Mucosa of rectum (tissue), 2 donors: ENCODE measurements around the gene NEIL3.

ENCODE experiments used
- H3K27ac ChIP-seq, 2 donors: one replicate each; pipeline ENCODE4 v1.7.0; 2013; ENCODE audit warnings: inconsistent platforms in 2 of 2, low read depth in 2 of 2, low read length in 2 of 2
- H3K27me3 ChIP-seq, 2 donors: one replicate each; pipeline ENCODE4 v1.7.0; 2013; ENCODE audit warnings: low read length in 2 of 2; ENCODE audit not compliant: control insufficient read depth in 2 of 2, insufficient read depth in 2 of 2
- H3K36me3 ChIP-seq, 2 donors: one replicate each; pipeline ENCODE4 v1.7.0; 2013; ENCODE audit warnings: low read length in 2 of 2; ENCODE audit not compliant: control insufficient read depth in 2 of 2, insufficient read depth in 2 of 2
- H3K4me1 ChIP-seq, 2 donors: one replicate each; pipeline ENCODE4 v1.7.0; 2013; ENCODE audit warnings: low read length in 2 of 2, mild to moderate bottlenecking in 1 of 2; ENCODE audit not compliant: control insufficient read depth in 2 of 2, insufficient read depth in 2 of 2
- H3K4me3 ChIP-seq, 2 donors: one replicate each; pipeline ENCODE4 v1.7.0; 2013; ENCODE audit warnings: low read length in 2 of 2
- H3K9ac ChIP-seq, 2 donors: one replicate each; pipeline ENCODE4 v1.7.0; 2013; ENCODE audit warnings: low read length in 2 of 2, low read depth in 1 of 2, mild to moderate bottlenecking in 1 of 2
- H3K9me3 ChIP-seq, 2 donors: one replicate each; pipeline ENCODE4 v1.7.0; 2013; ENCODE audit warnings: low read length in 2 of 2; ENCODE audit not compliant: control insufficient read depth in 2 of 2
- donor health status: healthy.
- donor health status: Normal muscosa, but diverticular disease.

Gene NEIL3

DNA sequence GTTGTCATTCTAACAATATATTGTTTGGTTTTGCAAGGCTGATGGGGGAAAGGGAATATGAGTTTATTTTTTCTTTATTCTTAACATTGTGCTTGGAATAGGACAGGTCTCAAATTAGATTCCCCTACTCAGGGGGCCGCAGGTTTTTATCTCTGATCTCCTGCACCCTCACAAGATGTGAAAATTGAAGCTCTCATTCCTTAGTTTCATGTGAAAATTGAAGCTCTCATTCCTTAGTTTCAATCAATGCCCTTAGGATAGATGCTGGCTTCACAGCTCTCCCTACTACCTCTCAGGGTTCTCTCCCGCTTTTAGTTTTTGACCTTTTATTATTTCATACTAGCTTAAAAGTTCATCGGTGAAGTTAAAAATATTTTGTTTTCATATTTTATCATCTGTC lies 12.0 kb downstream of the NEIL3 start:
- Histone ChIP-seq H3K9me3 (no peaks in the 10 kb centered on the region), H3K27ac (no peak overlapping the region), H3K36me3 (no peaks in the 10 kb centered on the region), H3K27me3 (no peaks in the 10 kb centered on the region), H3K4me3 (no peak overlapping the region), H3K9ac (no peak overlapping the region), H3K4me1 (no peaks in the 10 kb centered on the region)

- Histone ChIP-seq H3K9me3 (no peaks in the 10 kb centered on the region), H3K27me3 (no peaks in the 10 kb centered on the region), H3K4me3 (no peak overlapping the region), H3K9ac (no peak overlapping the region), H3K27ac (no peak overlapping the region), H3K4me1 (no peaks in the 10 kb centered on the region), H3K36me3 (no peaks in the 10 kb centered on the region)
Measured at GRCh38 chr4:177322266-177322665, 12.6 kb downstream of the NEIL3 start.

DNA sequence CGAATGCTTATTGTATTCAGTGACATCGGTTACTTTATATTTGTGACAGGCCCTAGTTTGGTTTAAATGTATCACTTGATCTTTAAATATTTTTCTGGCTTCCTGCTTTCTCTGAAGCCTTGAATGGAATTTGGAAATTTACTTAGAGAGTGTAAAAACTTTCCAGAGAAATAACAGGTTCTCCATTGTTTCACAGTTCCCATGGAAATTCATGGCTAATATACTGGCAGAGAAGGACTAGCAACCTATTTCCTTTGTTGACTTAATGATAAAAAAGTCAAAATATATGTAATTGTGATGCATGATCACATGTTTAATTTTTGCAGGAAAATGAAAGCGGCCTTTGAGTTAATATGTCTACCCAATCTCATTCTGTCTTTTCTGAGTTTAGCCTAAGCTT lies 13.2 kb downstream of the NEIL3 start:
- Histone ChIP-seq H3K9ac (no peak overlapping the region), H3K4me3 (no peak overlapping the region), H3K27ac (no peak overlapping the region), H3K27me3 (no peaks in the 10 kb centered on the region), H3K9me3 (no peaks in the 10 kb centered on the region), H3K36me3 (no peaks in the 10 kb centered on the region), H3K4me1 (no peaks in the 10 kb centered on the region)

- no peak overlapping the region for H3K27ac ChIP-seq
- no peaks in the 10 kb centered on the region for H3K4me1 ChIP-seq
- no peak overlapping the region for H3K9ac ChIP-seq
- H3K36me3 ChIP-seq = no peaks in the 10 kb centered on the region
- H3K27me3 ChIP-seq = no peaks in the 10 kb centered on the region
- no peaks in the 10 kb centered on the region for H3K9me3 ChIP-seq
- H3K4me3 ChIP-seq = no peak overlapping the region
Measured at GRCh38 chr4:177323416-177323815, 13.7 kb downstream of the NEIL3 start.

- Histone ChIP-seq H3K9me3 (peaks cover 0 to 2% of the 10 kb centered on the region in 2 donors), H3K27me3 (no peaks in the 10 kb centered on the region), H3K36me3 (peaks cover 0 to 2% of the 10 kb centered on the region in 2 donors), H3K27ac (no peak overlapping the region), H3K9ac (no peak overlapping the region), H3K4me3 (no peak overlapping the region), H3K4me1 (no peaks in the 10 kb centered on the region)
Measured at GRCh38 chr4:177332119-177332518, 22.4 kb downstream of the NEIL3 start.

DNA sequence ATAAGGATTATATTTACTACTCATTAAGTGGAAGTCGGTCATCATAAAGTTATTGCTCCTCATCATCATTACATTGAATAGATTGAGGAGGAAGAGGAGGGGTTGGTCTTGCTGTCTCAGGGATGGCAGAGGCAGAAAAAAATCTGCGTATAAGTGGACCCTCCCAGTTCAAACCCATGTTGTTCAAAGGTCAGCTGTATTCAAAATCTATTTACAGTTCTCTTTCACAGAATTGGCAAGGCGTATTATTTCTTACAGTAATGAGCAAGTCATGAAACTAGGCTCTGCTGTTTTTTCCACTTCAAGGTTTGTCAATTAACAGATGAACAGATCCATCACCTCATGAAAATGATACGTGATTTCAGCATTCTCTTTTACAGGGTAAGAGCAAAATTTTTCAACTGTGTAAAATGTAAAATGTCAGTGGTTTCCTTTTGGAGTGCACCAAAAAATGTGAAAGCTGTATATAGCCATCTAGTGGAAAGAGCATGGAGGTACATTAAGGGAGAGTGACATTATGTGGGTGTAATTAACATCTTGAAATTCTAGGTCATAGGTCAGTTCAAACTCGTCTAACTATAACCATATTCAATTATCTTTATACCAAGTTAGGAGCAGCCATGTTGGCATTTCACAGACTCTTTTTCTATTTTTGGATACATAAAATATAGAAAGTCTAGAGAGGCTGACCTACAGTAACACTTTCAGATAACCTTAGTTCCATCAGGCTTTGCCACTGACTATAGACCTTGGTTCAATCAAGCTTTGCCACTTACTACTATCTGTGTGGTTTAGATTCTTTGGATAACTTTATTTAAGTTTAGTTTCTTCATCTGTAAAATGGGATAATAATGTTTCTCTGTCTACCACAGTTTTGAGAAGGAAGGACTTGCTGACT lies 30.1 kb downstream of the NEIL3 start:
- Histone ChIP-seq H3K9ac (no peak overlapping the region), H3K27ac (no peak overlapping the region), H3K4me1 (no peaks in the 10 kb centered on the region), H3K36me3 (peaks cover 0 to 2% of the 10 kb centered on the region in 2 donors), H3K4me3 (no peak overlapping the region), H3K9me3 (no peaks in the 10 kb centered on the region), H3K27me3 (no peaks in the 10 kb centered on the region)

GRCh38 chr4:177348348-177348747 lies 38.7 kb downstream of the NEIL3 start:
- H3K4me1 ChIP-seq = no peaks in the 10 kb centered on the region
- no peak overlapping the region for H3K9ac ChIP-seq
- no peaks in the 10 kb centered on the region for H3K9me3 ChIP-seq
- H3K4me3 ChIP-seq = no peak overlapping the region
- no peaks in the 10 kb centered on the region for H3K36me3 ChIP-seq
- H3K27ac ChIP-seq = no peak overlapping the region
- H3K27me3 ChIP-seq = no peaks in the 10 kb centered on the region

GRCh38 chr4:177349191-177349590 lies 39.5 kb downstream of the NEIL3 start:
- Histone ChIP-seq H3K27me3 (no peaks in the 10 kb centered on the region), H3K9me3 (no peaks in the 10 kb centered on the region), H3K27ac (no peak overlapping the region), H3K4me1 (no peaks in the 10 kb centered on the region), H3K9ac (no peak overlapping the region), H3K4me3 (no peak overlapping the region), H3K36me3 (no peaks in the 10 kb centered on the region)

DNA sequence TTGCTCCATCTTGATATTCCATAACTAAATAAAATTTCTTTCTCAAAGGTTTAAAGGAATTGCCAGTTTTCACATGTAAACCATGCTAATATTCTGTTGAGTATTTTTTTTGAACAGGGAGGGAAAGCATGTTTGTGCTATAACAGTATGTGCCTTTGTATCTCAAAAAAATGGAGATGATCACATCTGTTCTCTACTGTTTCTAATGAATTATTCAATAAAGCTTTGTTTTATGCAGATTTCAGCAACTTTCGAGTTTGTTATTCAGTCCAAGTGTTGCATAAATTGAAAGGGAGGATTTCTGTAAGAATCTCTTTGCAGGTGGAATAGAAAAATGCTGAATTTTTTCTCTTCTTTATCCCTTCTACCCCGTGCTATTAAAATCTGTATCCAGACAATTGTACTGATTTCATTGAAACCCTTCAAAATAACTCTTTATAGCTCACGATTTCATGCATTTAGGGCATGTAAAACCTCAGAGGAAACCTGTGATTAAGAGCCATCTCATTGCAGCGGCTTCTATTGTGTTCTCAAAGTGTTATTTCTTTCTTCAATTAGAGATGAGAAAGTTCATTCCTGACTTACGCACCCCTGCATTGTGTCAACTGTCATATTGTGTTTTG lies 42.1 kb downstream of the NEIL3 start:
- Histone ChIP-seq H3K4me1 (no peaks in the 10 kb centered on the region), H3K27ac (no peak overlapping the region), H3K9me3 (no peaks in the 10 kb centered on the region), H3K36me3 (no peaks in the 10 kb centered on the region), H3K27me3 (no peaks in the 10 kb centered on the region), H3K9ac (no peak overlapping the region), H3K4me3 (no peak overlapping the region)

GRCh38 chr4:177356206-177356605 lies 46.5 kb downstream of the NEIL3 start:
- Histone ChIP-seq H3K36me3 (no peaks in the 10 kb centered on the region), H3K4me3 (no peak overlapping the region), H3K9ac (no peak overlapping the region), H3K4me1 (no peaks in the 10 kb centered on the region), H3K9me3 (no peaks in the 10 kb centered on the region), H3K27ac (no peak overlapping the region), H3K27me3 (no peaks in the 10 kb centered on the region)
